HepG2 (cell line): ENCODE measurements around the gene MTHFD1L. TPM values are rescaled to one million over a fixed set of nuclear protein-coding genes. Genes with fewer than 3 reads are reported as not detected.

Experiments
- AGO2 ChIP-seq: fragments of 200-400 bp; formaldehyde crosslinking; optimal IDR thresholded peaks from 2 replicates; pipeline ENCODE3; 2017; ENCODE audit warnings: mild to moderate bottlenecking, low read depth, low read length, moderate library complexity
- IRX3 ChIP-seq: sonication (generic); formaldehyde crosslinking; IDR thresholded peaks from 2 replicates; pipeline ENCODE4 v1.8.1; 2023; ENCODE audit warnings: mild to moderate bottlenecking, low read depth, missing genetic modification reagents, borderline replicate concordance
- KMT2A ChIP-seq: sonication (generic); formaldehyde crosslinking; IDR thresholded peaks from 2 replicates; pipeline ENCODE4 v1.4.0; 2020; ENCODE audit warnings: missing genetic modification reagents
- MEIS2 ChIP-seq: sonication (generic); formaldehyde crosslinking; IDR thresholded peaks from 2 replicates; pipeline ENCODE4 v1.9.0; 2021; ENCODE audit warnings: mild to moderate bottlenecking, missing genetic modification reagents
- NCOA2 ChIP-seq: sonication (generic); formaldehyde crosslinking; IDR thresholded peaks from 2 replicates; pipeline ENCODE4 v1.8.0; 2022; ENCODE audit warnings: inconsistent platforms
- NFYB ChIP-seq: sonication (generic); formaldehyde crosslinking; IDR thresholded peaks from 2 replicates; pipeline ENCODE4 v1.4.0; 2020; ENCODE audit warnings: missing genetic modification reagents
- NR2F2 ChIP-seq: IDR thresholded peaks from 2 replicates; pipeline ENCODE4 v1.6.1; 2012; ENCODE audit warnings: low read depth, inconsistent platforms, borderline replicate concordance
- NR3C1 ChIP-seq: sonication (generic); formaldehyde crosslinking; IDR thresholded peaks from 2 replicates; pipeline ENCODE4 v1.4.0; 2020; ENCODE audit warnings: missing genetic modification reagents
- PAWR ChIP-seq: sonication (generic); formaldehyde crosslinking; IDR thresholded peaks from 2 replicates; pipeline ENCODE4 v1.4.0; 2020; ENCODE audit warnings: missing genetic modification reagents, mild to moderate bottlenecking, borderline replicate concordance
- SALL1 ChIP-seq: sonication (generic); formaldehyde crosslinking; IDR thresholded peaks from 2 replicates; pipeline ENCODE4 v1.8.0; 2022; ENCODE audit warnings: mild to moderate bottlenecking, missing genetic modification reagents
- SALL2 ChIP-seq: sonication (generic); formaldehyde crosslinking; IDR thresholded peaks from 2 replicates; pipeline ENCODE4 v1.8.1; 2023; ENCODE audit warnings: mild to moderate bottlenecking, missing genetic modification reagents, inconsistent platforms
- SNRNP70 ChIP-seq: fragments of 200-400 bp; formaldehyde crosslinking; IDR thresholded peaks from 2 replicates; pipeline ENCODE4 v1.6.1; 2017; ENCODE audit warnings: mild to moderate bottlenecking, low read depth, low read length, moderate library complexity
- SP1 ChIP-seq, 2 experiments: fragments of 450-650 bp in 1 of 2; sonication (generic) in 1 of 2; formaldehyde crosslinking in 1 of 2; IDR thresholded peaks; 2 replicates each; pipeline versions ENCODE4 v1.4.0 to v1.6.1; 2016 to 2020; ENCODE audit warnings: missing genetic modification reagents in 1 of 2
- TGIF2 ChIP-seq: IDR thresholded peaks from 2 replicates; pipeline ENCODE4 v1.6.1; 2016; ENCODE audit warnings: control low read depth, missing compliant biosample characterization
- YEATS4 ChIP-seq: sonication (generic); formaldehyde crosslinking; IDR thresholded peaks from 2 replicates; pipeline ENCODE4 v1.4.0; 2020; ENCODE audit warnings: missing genetic modification reagents, borderline replicate concordance
- ZNF207 ChIP-seq: fragments of 450-650 bp; IDR thresholded peaks from 2 replicates; pipeline ENCODE4 v1.6.1; 2016; ENCODE audit warnings: antibody characterized with exemption, borderline replicate concordance
- ZNF263 ChIP-seq: sonication (generic); formaldehyde crosslinking; IDR thresholded peaks from 2 replicates; pipeline ENCODE4 v1.4.0; 2020; ENCODE audit warnings: missing genetic modification reagents
- ZNF274 ChIP-seq: sonication (generic); formaldehyde crosslinking; IDR thresholded peaks from 2 replicates; pipeline ENCODE4 v1.5.1; 2020; ENCODE audit warnings: mild to moderate bottlenecking, missing genetic modification reagents
- ZNF331 ChIP-seq: sonication (generic); formaldehyde crosslinking; IDR thresholded peaks from 2 replicates; pipeline ENCODE4 v1.4.0; 2020; ENCODE audit warnings: missing genetic modification reagents
- ZNF451 ChIP-seq: sonication (generic); formaldehyde crosslinking; IDR thresholded peaks from 2 replicates; pipeline ENCODE4 v1.5.0; 2020; ENCODE audit warnings: mild to moderate bottlenecking, missing genetic modification reagents
- ZNF788 ChIP-seq: sonication (generic); formaldehyde crosslinking; IDR thresholded peaks from 2 replicates; pipeline ENCODE4 v1.5.0; 2020; ENCODE audit warnings: mild to moderate bottlenecking, missing genetic modification reagents, borderline replicate concordance
- ZNF883 ChIP-seq: sonication (generic); formaldehyde crosslinking; IDR thresholded peaks from 2 replicates; pipeline ENCODE4 v1.5.1; 2020; ENCODE audit warnings: mild to moderate bottlenecking, missing genetic modification reagents; ENCODE audit errors: not compliant biosample characterization
- polyA plus RNA-seq, 8 experiments: library from polyadenylated mRNA; depleted of rRNA in 3 of 8; stranded (reverse) in 7 of 8; unstranded in 1 of 8; fragments of >200 nt; fragmentation: Illumina TruSeq in 4 of 8; extraction: Trizol in 4 of 8; gene quantifications; 2 replicates each; pipeline versions ENCODE4 v1.2.1 to v1.2.3, GENCODE V29; 2011 to 2016; ENCODE audit warnings: low read depth in 4 of 8, missing spikeins in 1 of 8, mixed read lengths in 1 of 8; ENCODE audit not compliant: insufficient read depth in 1 of 8
- total RNA-seq, 5 experiments: library from RNA; depleted of rRNA; stranded (reverse); fragments of >200 nt; fragmentation: Illumina TruSeq; extraction: Trizol; gene quantifications; 2 replicates each; pipeline ENCODE4 v1.2.3, GENCODE V29; 2016; ENCODE audit warnings: low read depth in 1 of 5
- TF ChIP-seq, protein P1 (sequence below): sonication (generic); formaldehyde crosslinking; IDR thresholded peaks from 2 replicates; pipeline ENCODE4 v1.5.0; 2020; ENCODE audit warnings: mild to moderate bottlenecking, missing genetic modification reagents, moderate library complexity
- TF ChIP-seq, protein P2 (sequence below): sonication (generic); formaldehyde crosslinking; IDR thresholded peaks from 2 replicates; pipeline ENCODE4 v1.4.0; 2020; ENCODE audit warnings: missing genetic modification reagents
- TF ChIP-seq, protein P3 (sequence below): IDR thresholded peaks from 2 replicates; pipeline ENCODE4 v1.6.1; 2016; ENCODE audit warnings: missing biosample characterization, missing genetic modification reagents, low read depth

The MTHFD1L gene
- total and polyA plus RNA-seq, 2 of the 13 experiments (the other 11 are each of a cell fraction or from before 2014, with no cell fraction given) = 24.0 to 39.6 TPM

DNA sequence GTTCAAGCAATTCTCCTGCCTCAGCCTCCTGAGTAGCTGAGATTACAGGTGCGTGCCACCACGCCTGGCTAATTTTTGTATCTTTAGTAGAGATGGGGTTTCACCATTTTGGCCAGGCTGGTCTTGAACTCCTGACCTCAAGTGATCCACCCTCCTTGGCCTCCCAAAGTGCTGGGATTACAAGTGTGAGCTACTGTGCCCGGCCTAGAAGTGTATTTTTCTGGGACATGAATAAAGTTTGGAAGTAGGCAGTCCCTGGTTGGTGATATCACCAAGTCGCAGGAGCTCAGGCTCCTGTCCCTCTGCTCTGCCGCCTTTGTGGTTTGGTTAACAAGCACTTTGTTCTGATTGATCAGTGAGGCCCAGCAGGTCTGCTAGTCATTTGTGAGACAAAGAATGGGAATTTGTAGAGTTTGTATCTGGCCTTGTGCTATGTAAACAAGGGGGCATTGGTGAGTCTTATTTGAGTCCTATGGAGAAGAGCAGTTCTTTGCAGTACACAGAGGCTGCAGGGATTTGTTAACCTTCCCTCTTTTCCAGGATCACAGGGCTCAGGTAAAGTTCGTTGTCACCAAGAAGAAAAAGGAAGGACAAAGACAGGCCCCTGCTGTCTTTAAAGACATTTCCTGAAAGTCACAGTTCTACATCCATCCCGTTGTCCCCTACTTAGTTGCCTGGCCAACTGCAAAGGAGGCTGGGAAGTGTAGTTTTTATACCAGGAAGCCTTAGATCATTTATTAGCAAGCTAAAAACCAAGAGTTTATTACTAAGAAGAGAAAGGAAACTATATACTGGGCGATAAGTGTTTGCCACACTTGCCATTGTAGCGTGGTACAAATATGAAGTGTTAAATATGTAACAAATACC lies 13.1 kb downstream of the MTHFD1L start (continued):
- TF ChIP-seq ZNF451 (CRISPR knock-in tag) = no peak
- peak; percentile 53 for TF ChIP-seq NCOA2
- TF ChIP-seq, protein P1, sequence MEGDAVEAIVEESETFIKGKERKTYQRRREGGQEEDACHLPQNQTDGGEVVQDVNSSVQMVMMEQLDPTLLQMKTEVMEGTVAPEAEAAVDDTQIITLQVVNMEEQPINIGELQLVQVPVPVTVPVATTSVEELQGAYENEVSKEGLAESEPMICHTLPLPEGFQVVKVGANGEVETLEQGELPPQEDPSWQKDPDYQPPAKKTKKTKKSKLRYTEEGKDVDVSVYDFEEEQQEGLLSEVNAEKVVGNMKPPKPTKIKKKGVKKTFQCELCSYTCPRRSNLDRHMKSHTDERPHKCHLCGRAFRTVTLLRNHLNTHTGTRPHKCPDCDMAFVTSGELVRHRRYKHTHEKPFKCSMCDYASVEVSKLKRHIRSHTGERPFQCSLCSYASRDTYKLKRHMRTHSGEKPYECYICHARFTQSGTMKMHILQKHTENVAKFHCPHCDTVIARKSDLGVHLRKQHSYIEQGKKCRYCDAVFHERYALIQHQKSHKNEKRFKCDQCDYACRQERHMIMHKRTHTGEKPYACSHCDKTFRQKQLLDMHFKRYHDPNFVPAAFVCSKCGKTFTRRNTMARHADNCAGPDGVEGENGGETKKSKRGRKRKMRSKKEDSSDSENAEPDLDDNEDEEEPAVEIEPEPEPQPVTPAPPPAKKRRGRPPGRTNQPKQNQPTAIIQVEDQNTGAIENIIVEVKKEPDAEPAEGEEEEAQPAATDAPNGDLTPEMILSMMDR = 0 out of 2 replicates have a peak, but pooled peaks have one; percentile 10
- TF ChIP-seq IRX3 (CRISPR knock-in tag) = 0 out of 2 replicates have a peak, but pooled peaks have one; percentile 24
- no peak for TF ChIP-seq TGIF2 (CRISPR knock-in tag)
- TF ChIP-seq SALL2 (CRISPR knock-in tag) = peak; percentile 65; the same call in 1 of the 2 replicates
- TF ChIP-seq KMT2A = no peak
- no peak for TF ChIP-seq AGO2
- no peak for TF ChIP-seq SNRNP70
- no peak for TF ChIP-seq NR3C1 (CRISPR knock-in tag)
- TF ChIP-seq ZNF263 (CRISPR knock-in tag) = 0 out of 2 replicates have a peak, but pooled peaks have one; percentile 40
- TF ChIP-seq, protein P2, sequence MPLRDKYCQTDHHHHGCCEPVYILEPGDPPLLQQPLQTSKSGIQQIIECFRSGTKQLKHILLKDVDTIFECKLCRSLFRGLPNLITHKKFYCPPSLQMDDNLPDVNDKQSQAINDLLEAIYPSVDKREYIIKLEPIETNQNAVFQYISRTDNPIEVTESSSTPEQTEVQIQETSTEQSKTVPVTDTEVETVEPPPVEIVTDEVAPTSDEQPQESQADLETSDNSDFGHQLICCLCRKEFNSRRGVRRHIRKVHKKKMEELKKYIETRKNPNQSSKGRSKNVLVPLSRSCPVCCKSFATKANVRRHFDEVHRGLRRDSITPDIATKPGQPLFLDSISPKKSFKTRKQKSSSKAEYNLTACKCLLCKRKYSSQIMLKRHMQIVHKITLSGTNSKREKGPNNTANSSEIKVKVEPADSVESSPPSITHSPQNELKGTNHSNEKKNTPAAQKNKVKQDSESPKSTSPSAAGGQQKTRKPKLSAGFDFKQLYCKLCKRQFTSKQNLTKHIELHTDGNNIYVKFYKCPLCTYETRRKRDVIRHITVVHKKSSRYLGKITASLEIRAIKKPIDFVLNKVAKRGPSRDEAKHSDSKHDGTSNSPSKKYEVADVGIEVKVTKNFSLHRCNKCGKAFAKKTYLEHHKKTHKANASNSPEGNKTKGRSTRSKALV (CRISPR knock-in tag) = peak; percentile 35; the same call in 1 of the 2 replicates
- no peak for TF ChIP-seq ZNF788 (CRISPR knock-in tag)
- TF ChIP-seq PAWR (CRISPR knock-in tag) = no peak
- no peak for TF ChIP-seq SP1 (IDR thresholded peaks at IDR 0.05)
- TF ChIP-seq SP1 (CRISPR knock-in tag; IDR thresholded peaks at IDR 0.05) = no peak
- TF ChIP-seq ZNF274 = no peak
- no peak for TF ChIP-seq ZNF331 (CRISPR knock-in tag)
- TF ChIP-seq NR2F2 = peak; percentile 43; the same call in 1 of the 2 replicates
- peak; percentile 43; the same call in 1 of the 2 replicates for TF ChIP-seq MEIS2
- TF ChIP-seq ZNF883 (CRISPR knock-in tag) = no peak
- no peak for TF ChIP-seq NFYB (CRISPR knock-in tag)
- TF ChIP-seq, protein P3, sequence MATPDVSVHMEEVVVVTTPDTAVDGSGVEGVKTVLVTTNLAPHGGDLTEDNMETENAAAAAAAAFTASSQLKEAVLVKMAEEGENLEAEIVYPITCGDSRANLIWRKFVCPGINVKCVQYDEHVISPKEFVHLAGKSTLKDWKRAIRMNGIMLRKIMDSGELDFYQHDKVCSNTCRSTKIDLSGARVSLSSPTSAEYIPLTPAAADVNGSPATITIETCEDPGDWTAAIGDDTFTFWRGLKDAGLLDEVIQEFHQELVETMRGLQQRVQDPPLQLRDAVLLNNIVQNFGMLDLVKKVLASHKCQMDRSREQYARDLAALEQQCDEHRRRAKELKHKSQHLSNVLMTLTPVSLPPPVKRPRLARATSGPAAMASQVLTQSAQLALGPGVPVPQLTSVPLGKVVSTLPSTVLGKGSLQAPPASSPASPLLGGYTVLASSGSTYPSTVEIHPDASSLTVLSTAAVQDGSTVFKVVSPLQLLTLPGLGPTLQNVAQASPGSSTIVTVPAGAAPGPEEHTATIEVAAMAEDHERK = no peak
- TF ChIP-seq ZNF207 = no peak
- TF ChIP-seq SALL1 (CRISPR knock-in tag) = peak; percentile 78
- peak; percentile 43; the same call in 1 of the 2 replicates for TF ChIP-seq YEATS4 (CRISPR knock-in tag)
